GM12865 (cell line): ENCODE data around the gene HLCS.

ENCODE experiments used
- DNase-seq: peaks from one replicate; pipeline ENCODE4 v3.0.0; 2010; ENCODE audit warnings: low read depth
- H3K4me3 ChIP-seq: 2 replicates; pipeline ENCODE4 v1.5.1; 2011; ENCODE audit warnings: mild to moderate bottlenecking, low read depth, low read length, control low read depth
- TF ChIP-seq, protein P1 (sequence below): IDR thresholded peaks from 2 replicates; pipeline ENCODE4 v1.5.1; 2011; ENCODE audit warnings: low read length, control low read depth, low read depth, inconsistent platforms; ENCODE audit not compliant: insufficient read depth; ENCODE audit errors: missing control alignments

HLCS gene

DNA sequence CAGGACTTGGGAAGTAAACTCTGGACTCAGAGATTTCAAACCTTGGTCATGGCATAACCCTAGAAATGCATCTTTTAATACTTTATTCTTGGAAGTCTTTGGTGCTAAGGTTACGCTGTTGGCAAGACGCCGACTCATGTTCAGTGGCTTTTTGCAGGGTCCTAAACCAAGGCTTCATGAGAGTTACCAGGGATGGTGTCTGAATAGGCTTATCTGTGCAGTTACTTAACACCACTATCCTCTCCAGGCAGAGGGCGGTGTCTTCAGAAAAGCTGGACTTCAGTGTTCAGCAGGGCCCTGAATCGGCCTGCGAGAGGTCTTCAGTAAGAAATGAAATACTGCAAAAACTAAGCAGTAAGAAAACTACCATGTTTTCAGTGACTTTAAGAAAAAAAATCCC, 209.3 kb downstream of the HLCS start:
- no peak overlapping the region for H3K4me3 ChIP-seq
- TF ChIP-seq, protein P1, sequence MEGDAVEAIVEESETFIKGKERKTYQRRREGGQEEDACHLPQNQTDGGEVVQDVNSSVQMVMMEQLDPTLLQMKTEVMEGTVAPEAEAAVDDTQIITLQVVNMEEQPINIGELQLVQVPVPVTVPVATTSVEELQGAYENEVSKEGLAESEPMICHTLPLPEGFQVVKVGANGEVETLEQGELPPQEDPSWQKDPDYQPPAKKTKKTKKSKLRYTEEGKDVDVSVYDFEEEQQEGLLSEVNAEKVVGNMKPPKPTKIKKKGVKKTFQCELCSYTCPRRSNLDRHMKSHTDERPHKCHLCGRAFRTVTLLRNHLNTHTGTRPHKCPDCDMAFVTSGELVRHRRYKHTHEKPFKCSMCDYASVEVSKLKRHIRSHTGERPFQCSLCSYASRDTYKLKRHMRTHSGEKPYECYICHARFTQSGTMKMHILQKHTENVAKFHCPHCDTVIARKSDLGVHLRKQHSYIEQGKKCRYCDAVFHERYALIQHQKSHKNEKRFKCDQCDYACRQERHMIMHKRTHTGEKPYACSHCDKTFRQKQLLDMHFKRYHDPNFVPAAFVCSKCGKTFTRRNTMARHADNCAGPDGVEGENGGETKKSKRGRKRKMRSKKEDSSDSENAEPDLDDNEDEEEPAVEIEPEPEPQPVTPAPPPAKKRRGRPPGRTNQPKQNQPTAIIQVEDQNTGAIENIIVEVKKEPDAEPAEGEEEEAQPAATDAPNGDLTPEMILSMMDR, result no peak
- no peak for DNase-seq

DNA sequence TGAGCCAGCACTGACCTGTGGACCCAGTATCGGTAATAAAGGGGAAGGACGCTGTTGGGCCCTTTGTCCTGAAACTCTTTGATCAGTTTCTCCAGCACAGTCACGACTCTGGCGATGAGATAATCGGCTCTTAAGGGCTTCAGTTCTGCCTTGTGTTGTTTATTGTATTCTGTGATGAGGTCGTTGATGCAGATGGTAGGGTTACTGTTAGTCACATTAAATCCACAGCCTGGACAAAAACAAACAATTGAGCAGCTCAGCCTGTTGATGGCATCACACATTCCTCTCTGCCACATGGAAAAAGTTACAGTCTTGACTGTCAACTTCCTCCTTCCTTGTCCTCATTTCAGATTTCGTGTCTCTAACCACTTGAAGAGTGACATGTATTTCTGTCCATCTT, 209.9 kb downstream of the HLCS start:
- TF ChIP-seq, protein P1, result no peak
- DNase-seq, result no peak
- H3K4me3 ChIP-seq, result no peak overlapping the region

DNA sequence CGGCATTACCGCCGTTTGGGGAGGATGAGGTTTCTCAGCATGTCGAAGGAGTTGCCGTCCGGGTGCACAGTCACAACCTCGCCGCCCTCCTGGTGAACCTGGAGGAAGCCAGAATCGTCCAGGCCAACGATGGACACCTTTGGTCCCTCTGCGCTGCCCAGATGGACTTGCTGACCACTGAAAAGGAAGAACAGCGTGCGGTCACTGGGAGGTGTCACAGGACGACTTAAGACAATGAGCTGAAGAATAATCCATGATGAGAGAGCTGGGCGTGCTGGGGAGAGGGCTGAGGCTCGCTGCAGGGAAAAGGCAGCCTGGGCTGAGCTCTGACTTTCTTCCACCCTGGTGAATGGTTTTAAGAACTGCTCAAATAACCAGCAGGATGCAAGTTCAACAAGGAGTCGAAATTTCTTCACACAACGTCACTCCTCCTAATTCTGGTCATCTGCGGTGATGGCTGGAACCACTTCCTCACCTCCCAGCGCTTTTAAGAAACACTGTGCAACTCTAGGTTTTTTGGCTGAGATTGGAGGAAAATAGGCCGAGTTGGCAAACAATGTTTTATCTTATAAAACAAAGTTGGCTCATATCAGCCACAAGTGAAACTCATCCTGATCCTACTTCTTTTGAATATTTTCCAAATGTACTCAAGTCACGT, 212.1 kb downstream of the HLCS start:
- TF ChIP-seq, protein P1, result no peak

DNA sequence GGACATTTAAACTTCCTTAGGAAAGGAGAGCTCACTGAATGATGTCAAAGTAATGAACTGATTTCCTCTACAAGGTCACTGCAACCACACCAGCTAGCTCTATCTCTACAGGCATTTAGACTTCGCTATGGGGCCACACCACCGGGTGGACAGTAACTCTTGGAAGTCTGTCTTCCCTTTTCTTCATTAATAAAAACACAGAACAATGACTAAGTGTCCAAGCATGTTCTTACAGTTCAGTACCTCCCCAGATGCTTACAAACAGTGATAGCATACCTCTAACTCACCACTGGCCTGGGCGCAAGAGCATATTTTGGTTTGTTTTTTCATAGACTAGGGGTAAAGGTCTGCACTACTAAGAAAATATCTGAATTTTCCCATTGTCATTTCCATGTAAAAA, 212.9 kb downstream of the HLCS start:
- no peak overlapping the region for H3K4me3 ChIP-seq
- DNase-seq, result no peak
- TF ChIP-seq, protein P1, result no peak

More for the DNA sequence above, 212.1 kb downstream of the HLCS start:
- no peak for DNase-seq
- no peak overlapping the region for H3K4me3 ChIP-seq

DNA sequence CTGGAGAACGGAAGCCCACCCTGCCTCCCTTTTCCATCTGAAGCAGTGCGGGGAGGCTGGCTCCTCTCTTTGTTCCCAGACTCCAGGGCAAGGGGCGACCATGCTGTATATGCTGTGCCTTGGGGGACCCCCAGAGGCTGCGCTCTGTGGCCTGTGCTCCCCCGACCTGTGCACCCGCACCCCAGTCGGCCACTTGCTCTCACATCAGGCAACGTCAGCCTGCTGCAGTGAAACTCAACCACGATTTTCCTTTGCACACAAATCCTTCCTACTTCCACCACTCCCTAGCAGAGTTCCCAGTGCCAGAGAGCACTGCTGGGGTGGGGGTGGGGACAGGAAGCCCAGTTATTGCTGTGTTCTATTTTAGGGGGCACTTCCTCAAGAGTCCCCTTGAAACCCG, 215.1 kb downstream of the HLCS start:
- TF ChIP-seq, protein P1, result no peak
- DNase-seq, result no peak
- no peak overlapping the region for H3K4me3 ChIP-seq

DNA sequence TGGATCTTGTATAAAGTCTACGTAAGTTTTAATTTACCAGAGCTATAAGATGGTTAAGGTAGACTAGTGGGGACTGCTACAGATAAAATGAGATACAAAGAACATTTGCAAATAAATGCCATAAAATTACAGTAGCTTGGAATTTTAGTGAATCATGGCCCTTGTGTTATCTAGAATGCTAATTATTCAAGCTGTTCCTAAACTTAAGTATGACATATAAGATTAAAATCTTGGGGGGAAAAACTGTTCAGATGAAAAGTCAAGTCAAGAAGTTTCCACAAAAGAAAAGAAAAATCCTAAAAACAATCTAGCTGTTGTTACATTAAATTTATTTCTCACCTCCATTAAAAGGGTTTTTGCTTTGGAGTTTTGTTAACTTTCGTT, 215.9 kb downstream of the HLCS start:
- H3K4me3 ChIP-seq, result no peak overlapping the region
- no peak for DNase-seq

More for the DNA sequence above, 215.9 kb downstream of the HLCS start:
- TF ChIP-seq, protein P1, result no peak
